ENCODE results near the gene MSH5.

The MSH5 gene

DNA sequence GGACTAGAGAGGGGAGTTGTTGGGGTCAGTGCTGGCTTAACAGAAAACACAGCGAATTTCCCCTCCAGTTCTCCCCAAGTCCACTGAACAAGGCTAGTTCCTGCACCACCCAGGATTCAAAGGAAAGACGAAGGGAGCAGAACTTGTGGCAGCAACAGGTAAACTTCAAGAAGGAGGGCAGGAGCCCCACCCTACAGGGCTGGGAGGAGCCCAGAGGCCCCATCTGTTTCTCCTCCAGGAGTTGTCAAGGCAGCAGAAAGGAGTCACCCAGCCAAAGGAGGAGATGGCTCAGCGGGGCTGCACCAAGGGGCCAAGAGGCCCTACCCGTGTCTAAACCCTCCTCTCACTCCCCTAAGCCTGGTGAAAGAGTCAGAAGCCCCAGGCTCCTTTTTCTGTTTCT, 24.4 kb downstream of the MSH5 start:
- Histone ChIP-seq H3K27me3 (no peaks in the 10 kb centered on the region), H3K27ac (peak overlapping the region in 1 of 11 experiments; percentile 0; a peak in 1 of 22 replicates), H3K4me3 (no peak overlapping the region), H4K20me1 (no peaks in the 10 kb centered on the region), H3K36me3 (peaks cover 1 to 65% (median 50%) of the 10 kb centered on the region in 11 experiments; a peak in 19 of 22 replicates), H3K4me2 (no peak overlapping the region), H3K9ac (peak overlapping the region in 3 of 11 experiments; percentile 11 to 16 (median 14); a peak in 1 of 22 replicates), H3K9me3 (replicated peaks in 1 of 11) (no peaks in the 10 kb centered on the region), H3K4me1 (peaks cover 23 to 41% (median 31%) of the 10 kb centered on the region in 10 experiments)
- TF ChIP-seq Cebpa-rat (IDR thresholded peaks at IDR 0.05), result no peak

DNA sequence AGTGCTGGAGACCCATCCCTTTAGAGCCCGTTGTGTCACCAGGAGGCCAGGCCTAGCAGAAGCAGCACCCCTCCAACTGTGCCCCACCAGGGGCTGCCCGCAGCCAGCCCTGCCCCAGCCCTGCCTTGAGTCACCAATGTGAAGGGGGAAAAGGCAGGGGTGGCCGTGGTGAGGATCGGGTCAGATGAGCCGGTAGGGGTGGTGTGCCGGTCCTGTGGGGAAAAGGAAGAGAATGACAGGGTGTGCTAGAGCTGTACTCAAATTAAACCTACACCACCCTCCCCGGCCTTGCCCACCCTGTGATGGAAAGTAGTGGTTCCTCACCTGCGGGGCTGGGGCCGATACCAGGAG, 25.7 kb downstream of the MSH5 start:
- Histone ChIP-seq H3K4me1 (peaks cover 24 to 52% (median 32%) of the 10 kb centered on the region in 10 experiments), H3K4me2 (no peak overlapping the region), H3K27ac (no peak overlapping the region), H3K27me3 (no peaks in the 10 kb centered on the region), H3K36me3 (peaks cover 0 to 52% (median 36%) of the 10 kb centered on the region in 11 experiments; a peak in 17 of 22 replicates), H3K4me3 (no peak overlapping the region), H3K9me3 (replicated peaks in 1 of 11) (no peaks in the 10 kb centered on the region), H4K20me1 (no peaks in the 10 kb centered on the region), H3K9ac (no peak overlapping the region)
- TF ChIP-seq Cebpa-rat (IDR thresholded peaks at IDR 0.05), result no peak

DNA sequence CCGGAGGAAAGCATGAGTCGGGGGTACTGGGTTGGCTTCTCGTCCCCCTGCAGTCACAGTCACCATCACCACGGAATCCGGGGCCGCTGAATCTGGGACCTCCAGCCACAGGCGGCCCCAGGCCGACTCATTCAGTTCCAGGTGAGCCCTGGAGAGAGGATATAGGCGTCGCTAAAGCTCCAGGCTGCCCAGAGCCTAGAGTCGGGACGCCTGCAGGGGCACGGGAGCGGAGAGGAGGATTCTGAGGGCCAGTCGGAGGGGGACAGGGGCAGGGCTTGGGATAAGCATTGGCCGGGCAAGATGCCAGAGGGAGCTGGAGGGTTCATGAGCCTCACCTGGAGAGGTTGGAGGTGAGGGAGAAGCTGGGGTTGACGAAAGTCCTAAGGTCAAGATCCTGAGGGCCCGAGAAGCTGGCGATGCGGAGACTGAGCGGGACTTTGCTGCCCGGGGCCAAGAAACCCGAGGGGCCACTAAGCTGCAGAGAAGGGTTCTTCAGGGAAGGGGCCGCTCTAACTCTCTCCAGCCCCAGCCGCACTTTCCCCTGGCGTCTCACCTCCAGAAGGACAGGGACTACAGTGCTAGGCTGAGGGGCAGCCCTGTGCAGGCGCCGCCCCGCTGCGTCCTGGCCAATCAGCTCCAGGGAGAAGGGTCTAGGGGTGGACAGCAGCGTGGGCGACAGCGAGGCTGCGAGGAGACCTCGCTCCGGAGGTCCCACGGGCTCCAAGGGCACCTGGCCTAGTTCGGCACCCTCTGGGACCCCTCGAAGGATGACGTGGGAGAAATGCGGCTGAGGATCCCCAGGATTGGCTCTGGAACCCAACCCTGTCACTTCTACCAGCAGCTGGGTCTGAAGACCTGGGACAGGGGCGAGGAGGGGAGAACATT, 26.3 kb downstream of the MSH5 start:
- no peak for TF ChIP-seq Cebpa-rat (IDR thresholded peaks at IDR 0.05)
- no peaks in the 10 kb centered on the region for H3K27me3 ChIP-seq
- peaks cover 0 to 46% (median 30%) of the 10 kb centered on the region in 11 experiments; a peak in 17 of 22 replicates for H3K36me3 ChIP-seq
- peaks cover 23 to 52% (median 31%) of the 10 kb centered on the region in 10 experiments for H3K4me1 ChIP-seq
- no peak overlapping the region for H3K4me3 ChIP-seq
- H3K9me3 ChIP-seq (replicated peaks in 1 of 11), result no peaks in the 10 kb centered on the region
- H3K4me2 ChIP-seq, result no peak overlapping the region
- no peaks in the 10 kb centered on the region for H4K20me1 ChIP-seq
- H3K27ac ChIP-seq, result no peak overlapping the region
- H3K9ac ChIP-seq, result no peak overlapping the region

DNA sequence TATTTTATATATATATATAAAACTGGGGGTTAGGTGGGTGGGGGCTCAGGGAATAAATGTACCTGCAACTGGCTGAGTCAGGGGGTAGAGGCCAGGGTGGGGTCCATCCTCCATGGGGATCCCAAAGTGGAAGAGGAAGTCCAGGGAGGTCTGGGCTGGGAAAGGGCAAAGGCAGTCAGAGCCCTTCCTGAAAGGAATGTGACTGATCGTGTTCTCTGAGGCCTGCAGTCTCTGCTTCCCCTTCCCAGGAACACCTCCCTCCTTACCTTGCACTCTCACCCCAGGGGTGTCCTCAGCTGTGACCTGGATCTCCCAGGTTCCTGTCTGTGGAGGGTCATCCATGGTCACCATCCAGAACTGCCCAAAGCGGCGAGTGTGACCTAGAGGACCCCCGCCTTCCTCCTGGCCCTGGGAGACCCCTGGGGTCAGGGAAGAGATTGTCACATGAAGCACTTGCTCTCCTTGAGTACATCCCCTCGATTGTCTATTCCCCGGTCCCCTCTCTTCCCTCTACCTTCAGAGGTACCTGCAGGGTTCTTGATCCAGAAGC, 27.4 kb downstream of the MSH5 start:
- TF ChIP-seq Cebpa-rat (IDR thresholded peaks at IDR 0.05), result no peak
- Histone ChIP-seq H3K4me3 (no peak overlapping the region), H3K4me2 (peak overlapping the region in 3 of 11 experiments; percentile 81 to 89 (median 85); a peak in 6 of 22 replicates), H3K9ac (no peak overlapping the region), H3K27ac (no peak overlapping the region), H4K20me1 (no peaks in the 10 kb centered on the region), H3K36me3 (peaks cover 0 to 36% (median 20%) of the 10 kb centered on the region in 11 experiments; a peak in 15 of 22 replicates), H3K4me1 (peaks cover 15 to 54% (median 28%) of the 10 kb centered on the region in 10 experiments), H3K27me3 (no peaks in the 10 kb centered on the region), H3K9me3 (replicated peaks in 1 of 11) (no peaks in the 10 kb centered on the region)

DNA sequence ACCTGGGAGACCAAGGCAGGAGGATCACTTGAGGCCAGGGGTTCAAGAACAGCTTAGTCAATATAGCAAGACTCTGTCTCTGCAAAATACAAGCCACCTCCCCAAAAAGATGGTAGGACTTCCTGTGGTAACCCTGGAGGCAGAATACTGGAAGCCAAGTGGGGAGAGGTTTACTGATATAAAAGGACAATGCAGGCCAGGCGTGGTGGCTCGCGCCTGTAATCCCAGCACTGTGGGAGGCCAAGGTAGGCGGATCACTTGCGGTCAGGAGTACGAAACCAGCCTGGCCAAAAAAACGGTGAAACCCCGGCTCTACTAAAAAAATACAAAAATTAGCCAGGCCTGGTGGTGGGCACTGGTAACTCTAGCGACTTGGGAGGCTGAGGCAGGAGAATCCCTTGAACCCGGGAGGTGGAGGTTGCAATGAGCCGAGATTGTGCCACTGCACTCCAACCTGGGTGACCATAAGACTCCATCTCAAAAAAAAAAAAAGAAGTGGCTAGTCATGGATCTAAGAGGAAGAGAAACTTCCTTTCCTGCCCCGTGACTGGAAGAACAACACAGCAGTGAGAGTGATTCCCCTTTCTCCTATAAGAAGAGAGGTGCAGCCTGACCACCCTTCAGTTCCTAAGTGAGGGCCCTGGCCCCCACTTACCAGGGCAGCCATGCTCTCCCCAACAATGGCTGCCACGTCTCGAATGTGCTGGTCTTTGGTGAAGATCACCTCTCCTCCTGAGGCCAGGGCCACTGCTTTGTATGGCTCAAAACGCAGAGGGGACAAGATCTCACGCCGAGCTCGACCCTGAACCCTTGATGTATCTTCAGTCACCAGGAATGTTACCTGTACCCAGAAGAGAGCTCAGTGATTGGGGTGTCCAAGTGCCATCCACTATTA, 28.8 kb downstream of the MSH5 start:
- Histone ChIP-seq H3K4me3 (no peak overlapping the region), H3K4me2 (peak overlapping the region in 7 of 11 experiments; percentile 16 to 89 (median 73); a peak in 10 of 22 replicates), H3K9me3 (replicated peaks in 1 of 11) (no peaks in the 10 kb centered on the region), H3K27me3 (no peaks in the 10 kb centered on the region), H3K9ac (peak overlapping the region in 3 of 11 experiments; percentile 3 to 44 (median 12); a peak in 1 of 22 replicates), H4K20me1 (no peaks in the 10 kb centered on the region), H3K36me3 (peaks cover 0 to 21% (median 12%) of the 10 kb centered on the region in 11 experiments; a peak in 13 of 22 replicates), H3K4me1 (peaks cover 14 to 53% (median 32%) of the 10 kb centered on the region in 10 experiments), H3K27ac (peak overlapping the region in 6 of 11 experiments; percentile 1 to 78 (median 51); a peak in 10 of 22 replicates)
- TF ChIP-seq Cebpa-rat (IDR thresholded peaks at IDR 0.05), result no peak

DNA sequence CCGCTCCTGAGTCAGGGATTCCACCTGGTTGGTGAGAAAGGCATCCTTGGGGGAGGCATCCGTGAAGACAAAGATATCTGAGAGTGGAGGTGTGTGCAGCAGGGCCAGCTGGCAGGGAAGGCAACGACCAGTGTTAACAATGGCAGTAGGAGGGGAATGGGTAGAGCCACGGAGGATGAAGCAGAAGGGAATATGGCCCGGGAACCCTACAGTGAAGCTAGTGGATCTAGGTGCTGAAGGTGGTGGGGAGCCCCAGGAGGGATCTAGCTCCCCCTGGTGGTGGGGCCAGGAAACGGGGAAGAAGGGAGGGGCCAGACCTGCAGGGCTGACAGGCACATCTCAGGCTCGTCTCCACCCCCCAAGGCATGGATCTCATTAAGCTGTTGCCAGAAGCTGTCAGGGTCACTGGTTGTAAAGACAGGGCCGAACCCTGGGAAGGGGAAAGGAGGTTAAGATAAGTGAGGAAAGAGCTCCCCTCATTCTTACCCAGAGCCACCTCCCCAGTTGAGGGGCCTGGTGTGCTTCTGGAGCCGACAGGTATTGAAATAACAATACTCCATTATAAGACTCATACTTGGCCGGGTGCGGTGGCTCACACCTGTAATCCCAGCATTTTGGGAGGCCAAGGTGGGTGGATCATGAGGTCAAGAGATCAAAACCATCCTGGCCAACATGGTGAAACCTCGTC, 30.0 kb downstream of the MSH5 start:
- peaks cover 20 to 63% (median 38%) of the 10 kb centered on the region in 10 experiments for H3K4me1 ChIP-seq
- H3K9me3 ChIP-seq (replicated peaks in 1 of 11), result no peaks in the 10 kb centered on the region
- TF ChIP-seq Cebpa-rat (IDR thresholded peaks at IDR 0.05), result no peak
- H3K36me3 ChIP-seq, result peaks cover 0 to 9% (median under 1%) of the 10 kb centered on the region in 11 experiments; a peak in 7 of 22 replicates
- no peak overlapping the region for H3K9ac ChIP-seq
- H3K4me3 ChIP-seq, result no peak overlapping the region
- H3K4me2 ChIP-seq, result peak overlapping the region in 4 of 11 experiments; percentile 62 to 89 (median 83); a peak in 8 of 22 replicates
- no peaks in the 10 kb centered on the region for H4K20me1 ChIP-seq
- no peaks in the 10 kb centered on the region for H3K27me3 ChIP-seq
- H3K27ac ChIP-seq, result peak overlapping the region in 1 of 11 experiments; percentile 78; a peak in 2 of 22 replicates

DNA sequence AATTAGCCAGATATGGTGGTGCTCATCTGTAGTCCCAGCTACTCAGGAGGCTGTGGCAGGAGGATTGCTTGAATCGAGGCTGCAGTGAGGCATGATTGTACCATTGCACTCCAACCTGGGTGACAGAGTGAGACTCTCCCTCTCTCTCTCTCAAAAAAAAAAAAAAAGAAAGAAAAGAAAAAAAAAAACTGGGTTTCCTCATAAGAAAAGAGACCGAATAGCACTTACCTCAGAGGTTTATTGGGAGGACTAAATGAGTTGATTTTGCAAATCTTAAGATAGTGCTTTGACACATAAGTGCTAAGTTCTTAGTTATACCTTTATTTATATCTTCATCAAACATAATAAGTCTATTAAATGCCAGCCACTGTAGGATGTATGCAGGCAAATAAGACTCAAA, 31.1 kb downstream of the MSH5 start:
- Histone ChIP-seq H4K20me1 (no peaks in the 10 kb centered on the region), H3K27me3 (no peaks in the 10 kb centered on the region), H3K36me3 (peaks cover 0 to 6% (median 0%) of the 10 kb centered on the region in 11 experiments; a peak in 3 of 22 replicates), H3K9ac (no peak overlapping the region), H3K4me1 (peaks cover 31 to 73% (median 49%) of the 10 kb centered on the region in 10 experiments), H3K4me2 (no peak overlapping the region), H3K27ac (no peak overlapping the region), H3K4me3 (no peak overlapping the region), H3K9me3 (replicated peaks in 1 of 11) (no peaks in the 10 kb centered on the region)
- no peak for TF ChIP-seq Cebpa-rat (IDR thresholded peaks at IDR 0.05)

DNA sequence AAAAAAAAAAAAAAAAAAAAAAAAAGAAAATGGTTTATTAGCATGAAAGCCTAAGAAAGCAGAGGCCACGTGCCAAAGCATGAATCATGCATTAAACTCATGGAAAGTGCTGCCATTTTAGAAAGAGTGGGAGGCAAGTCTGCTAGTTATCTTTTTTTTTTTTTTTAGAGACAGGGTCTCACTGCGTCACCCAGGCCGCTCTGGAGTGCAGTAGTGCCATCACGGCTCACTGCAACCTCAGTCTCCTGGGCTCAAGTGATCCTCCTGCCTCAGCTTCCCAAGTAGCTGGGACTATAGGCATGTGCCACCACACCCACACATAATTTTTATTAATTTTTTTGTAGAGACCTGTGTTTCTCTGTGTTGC, 32.2 kb downstream of the MSH5 start:
- Histone ChIP-seq H3K4me3 (no peak overlapping the region), H3K36me3 (no peaks in the 10 kb centered on the region), H3K27ac (no peak overlapping the region), H3K4me1 (peaks cover 42 to 84% (median 59%) of the 10 kb centered on the region in 10 experiments), H3K9me3 (replicated peaks in 1 of 11) (no peaks in the 10 kb centered on the region), H4K20me1 (0 out of 22 replicates have a peak, but pooled peaks cover 0 to 1% (median 0%) of the 10 kb centered on the region in 11 experiments), H3K9ac (no peak overlapping the region), H3K4me2 (peak overlapping the region in 10 of 11 experiments; percentile 29 to 77 (median 44); a peak in 17 of 22 replicates), H3K27me3 (no peaks in the 10 kb centered on the region)
- TF ChIP-seq Cebpa-rat (IDR thresholded peaks at IDR 0.05), result no peak
